Psoas muscle (tissue), 8 donors: ENCODE data around the gene RNF213. TPM values are rescaled to one million over a fixed set of nuclear protein-coding genes. Genes with fewer than 3 reads are reported as not detected.

Experiments
- ATAC-seq, 4 donors: fragments of 200-7000 bp; cut with Tn5 transposase; one replicate each; pipeline ENCODE4 v1.9.1; 2020; ENCODE audit warnings: moderate library complexity in 3 of 4, mild to moderate bottlenecking in 2 of 4
- DNase-seq, 2 donors: peaks; one replicate each; pipeline ENCODE4 v3.0.0-alpha.2; 2020
- H3K27ac ChIP-seq: fragments of 200-600 bp; one replicate; pipeline ENCODE4 v1.8.0; 2022
- H3K27me3 ChIP-seq, 3 donors: fragments of 200-600 bp in 1 of 3; one replicate each; pipeline versions ENCODE4 v1.6.1 to v1.8.0; 2013 to 2022; ENCODE audit warnings: low read length in 2 of 3, mild to moderate bottlenecking in 2 of 3, moderate library complexity in 1 of 3; ENCODE audit not compliant: insufficient read depth in 3 of 3
- H3K36me3 ChIP-seq, 2 donors: fragments of 200-600 bp in 1 of 2; one replicate each; pipeline versions ENCODE4 v1.6.1 to v1.8.0; 2013 to 2022; ENCODE audit warnings: low read depth in 1 of 2, mild to moderate bottlenecking in 1 of 2, moderate library complexity in 1 of 2; ENCODE audit not compliant: insufficient read depth in 1 of 2
- H3K4me1 ChIP-seq: fragments of 200-600 bp; one replicate; pipeline ENCODE4 v1.8.0; 2022
- H3K4me3 ChIP-seq: fragments of 200-600 bp; one replicate; pipeline ENCODE4 v1.8.0; 2022; ENCODE audit warnings: mild to moderate bottlenecking
- H3K9me3 ChIP-seq: fragments of 200-600 bp; one replicate; pipeline ENCODE4 v1.8.0; 2022
- WGBS, 3 donors: extraction: QIAGEN DNeasy Blood & Tissue Kit; methylation state at CpG; one replicate each; pipeline versions ENCODE4 v1.1.6 to v1.1.7; 2013; 5-methylcytosine and 5-hydroxymethylcytosine counted together
- intact Hi-C, 2 donors: fragments of 100-400 bp; cut with DNase I; formaldehyde crosslinking; loops; one replicate each; pipeline versions ENCODE4 v1.11.0 to v1.14.2; 2022
- polyA plus RNA-seq, 3 donors: library from polyadenylated mRNA; stranded (reverse); fragments of 200-250 nt; gene quantifications; one replicate each; pipeline ENCODE4 v1.2.3, GENCODE V29; 2013
- total RNA-seq, 4 donors: library from RNA; stranded (reverse); fragmentation: NEBNext Ultra II Directional in 2 of 4; extraction: Animal tissue kit (Norgen Biotek cat#: 25700) in 2 of 4; gene quantifications; one replicate each; pipeline versions ENCODE4 v1.2.1 to v1.2.4, GENCODE V29; 2021 to 2023
- TF ChIP-seq, protein P1 (sequence below): fragments of 200-600 bp; IDR thresholded peaks from one replicate; pipeline ENCODE4 v1.8.0; 2022; ENCODE audit warnings: antibody characterized with exemption
- donor health status: healthy with polysubstance abuse.
- donor health status: DM: no; HTN: no; CAD: no; lungs with moderate emphysema.
- donor health status: Bipolar disorder and iron deficiency.
- donor health status: healthy.
- donor health status: DM: yes; HTN: yes; CAD: no.
- donor health status: DM: no; HTN: no; CAD: no.
- donor health status: DM: no; HTN: no; CAD: no.
- donor health status: DM: yes; HTN: yes; CAD: no.

The RNF213 gene
- total and polyA plus RNA-seq, 7 donors, result 10.2 to 42.0 (median 33.7) TPM

DNA sequence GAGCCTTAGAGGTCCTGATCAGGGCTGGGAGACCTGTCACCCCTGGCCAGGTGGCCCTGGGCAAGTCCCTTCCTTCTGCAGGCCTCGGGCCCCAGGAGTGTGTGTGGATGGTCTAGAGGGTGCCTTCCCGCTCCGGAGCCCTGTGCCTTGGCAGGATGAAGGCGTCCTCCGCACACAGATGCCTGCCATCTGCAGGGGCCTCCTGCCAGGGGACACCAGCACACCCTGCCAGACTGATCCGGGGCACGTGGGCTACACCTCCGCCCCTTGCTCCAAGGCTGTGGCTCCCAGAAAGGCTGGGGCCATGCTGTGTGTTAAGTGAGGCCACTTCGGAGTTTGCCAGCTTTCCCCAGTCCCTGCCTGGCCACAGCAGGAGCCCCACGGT is 185.1 kb downstream of the RNF213 start:
- Histone ChIP-seq H3K27me3 (peaks cover 0 to 2% (median 0%) of the 10 kb centered on the region in 3 donors), H3K9me3 (no peaks in the 10 kb centered on the region), H3K4me1 (no peaks in the 10 kb centered on the region), H3K36me3 (no peaks in the 10 kb centered on the region), H3K4me3 (no peak overlapping the region), H3K27ac (no peak overlapping the region)
- WGBS, 3 donors, result 34 to 40% (median 35%) methylated on average over 8 to 10 of the region's 10 CpGs
- ATAC-seq (no peak), DNase-seq (peak in 1 of 2 donors; percentile 46)
- TF ChIP-seq, protein P1, sequence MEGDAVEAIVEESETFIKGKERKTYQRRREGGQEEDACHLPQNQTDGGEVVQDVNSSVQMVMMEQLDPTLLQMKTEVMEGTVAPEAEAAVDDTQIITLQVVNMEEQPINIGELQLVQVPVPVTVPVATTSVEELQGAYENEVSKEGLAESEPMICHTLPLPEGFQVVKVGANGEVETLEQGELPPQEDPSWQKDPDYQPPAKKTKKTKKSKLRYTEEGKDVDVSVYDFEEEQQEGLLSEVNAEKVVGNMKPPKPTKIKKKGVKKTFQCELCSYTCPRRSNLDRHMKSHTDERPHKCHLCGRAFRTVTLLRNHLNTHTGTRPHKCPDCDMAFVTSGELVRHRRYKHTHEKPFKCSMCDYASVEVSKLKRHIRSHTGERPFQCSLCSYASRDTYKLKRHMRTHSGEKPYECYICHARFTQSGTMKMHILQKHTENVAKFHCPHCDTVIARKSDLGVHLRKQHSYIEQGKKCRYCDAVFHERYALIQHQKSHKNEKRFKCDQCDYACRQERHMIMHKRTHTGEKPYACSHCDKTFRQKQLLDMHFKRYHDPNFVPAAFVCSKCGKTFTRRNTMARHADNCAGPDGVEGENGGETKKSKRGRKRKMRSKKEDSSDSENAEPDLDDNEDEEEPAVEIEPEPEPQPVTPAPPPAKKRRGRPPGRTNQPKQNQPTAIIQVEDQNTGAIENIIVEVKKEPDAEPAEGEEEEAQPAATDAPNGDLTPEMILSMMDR, result no peak
- intact Hi-C loops, result no loop called here

DNA sequence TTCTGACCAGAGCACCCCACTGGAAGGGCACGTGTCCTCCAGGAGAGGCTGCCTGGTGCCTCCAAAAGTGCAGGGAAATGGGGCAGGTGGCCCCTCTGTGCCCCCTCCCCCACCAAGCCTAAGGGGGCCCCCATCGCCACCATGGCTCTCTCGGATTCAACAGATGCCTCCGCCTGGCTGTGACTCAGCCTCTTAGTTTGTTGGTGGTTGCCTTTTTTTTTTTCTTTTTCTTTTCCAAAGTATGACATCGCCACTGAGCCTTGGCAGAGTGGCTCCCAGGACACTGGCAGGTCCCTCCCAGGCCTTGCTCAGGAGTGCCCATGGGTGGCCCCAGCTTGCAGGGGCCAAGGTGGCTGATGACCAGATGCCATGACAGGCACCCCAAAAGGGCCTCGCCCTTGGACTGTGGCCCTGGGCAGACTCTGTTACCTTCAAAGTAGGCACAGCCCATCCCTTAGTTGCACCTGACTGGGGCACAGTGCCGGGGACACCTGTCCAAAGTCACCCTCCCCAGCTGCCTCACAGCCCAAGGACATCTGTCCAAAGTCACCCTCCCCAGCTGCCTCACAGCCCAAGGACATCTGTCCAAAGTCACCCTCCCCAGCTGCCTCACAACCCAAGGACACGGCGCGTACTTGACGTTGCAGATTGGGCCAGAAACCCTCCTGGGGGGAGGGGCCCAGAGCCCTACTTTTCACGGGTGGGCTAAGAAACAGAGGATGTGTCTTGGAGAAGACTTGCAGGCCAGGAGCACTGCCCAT is 186.2 kb downstream of the RNF213 start:
- Histone ChIP-seq H3K4me1 (no peaks in the 10 kb centered on the region), H3K27ac (no peak overlapping the region), H3K9me3 (no peaks in the 10 kb centered on the region), H3K27me3 (peaks cover 0 to 2% (median 0%) of the 10 kb centered on the region in 3 donors), H3K4me3 (no peak overlapping the region), H3K36me3 (no peaks in the 10 kb centered on the region)
- TF ChIP-seq, protein P1, result no peak
- DNase-seq (peak in 1 of 2 donors; percentile 40), ATAC-seq (no peak)
- intact Hi-C loops, result no loop called here
- 53 to 58% (median 57%) methylated on average over 11 to 12 of the region's 12 CpGs for WGBS, 3 donors

DNA sequence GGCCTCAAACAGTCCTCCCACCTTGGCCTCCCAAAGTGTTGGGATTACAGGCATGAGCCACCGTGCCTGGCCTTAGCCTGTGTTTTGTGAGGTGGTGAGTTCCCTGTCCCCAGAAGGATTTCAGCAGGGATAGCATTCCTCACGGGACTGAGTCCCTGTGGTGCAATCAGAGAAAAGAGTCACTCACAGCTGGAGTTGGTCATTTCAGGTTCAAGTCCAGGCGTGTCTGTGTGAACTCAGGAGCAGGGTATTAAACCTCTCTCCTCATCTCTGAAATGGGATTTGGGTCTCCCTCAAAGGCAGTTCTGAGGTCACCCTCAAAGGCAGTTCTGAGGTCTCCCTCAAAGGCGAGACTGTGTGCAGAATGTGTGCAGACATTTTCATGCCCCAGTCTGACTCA is 187.1 kb downstream of the RNF213 start:
- no peak overlapping the region for H3K27ac ChIP-seq
- TF ChIP-seq, protein P1, result no peak
- H3K36me3 ChIP-seq, result no peaks in the 10 kb centered on the region
- DNase-seq, result no peak
- no peaks in the 10 kb centered on the region for H3K27me3 ChIP-seq
- no peaks in the 10 kb centered on the region for H3K9me3 ChIP-seq
- WGBS, 3 donors, result 83 to 88% (median 85%) methylated on average over 4 of the region's 4 CpGs
- ATAC-seq, result no peak
- H3K4me1 ChIP-seq, result no peaks in the 10 kb centered on the region
- intact Hi-C loops, result no loop called here
- H3K4me3 ChIP-seq, result no peak overlapping the region

Other genes starting within 250 kb of the RNF213 start
- 10 to 100 TPM in 2 of 4 donors, 1 to 10 TPM in 2; 6.5 to 11.4 (median 8.7) TPM for gene TBC1D16, start 225.0 kb upstream of the RNF213 start, total RNA-seq
- 1 to 10 TPM; 1.7 to 6.4 (median 3.2) TPM for gene TBC1D16, start 225.0 kb upstream of the RNF213 start, polyA plus RNA-seq
- gene CCDC40, start 224.2 kb upstream of the RNF213 start, total RNA-seq, result 1 to 10 TPM in 3 of 4 donors, under 1 TPM in 1; 0.71 to 1.9 (median 1.7) TPM
- 1 to 10 TPM in 2 of 3 donors, under 1 TPM in 1; 0.51 to 1.4 (median 1.2) TPM for gene CCDC40, start 224.2 kb upstream of the RNF213 start, polyA plus RNA-seq
- 10 to 100 TPM; 27.3 to 42.4 (median 34.3) TPM for gene GAA, start 159.3 kb upstream of the RNF213 start, total RNA-seq
- gene GAA, start 159.3 kb upstream of the RNF213 start, polyA plus RNA-seq, result 10 to 100 TPM; 19.6 to 24.3 (median 22.8) TPM
- 10 to 100 TPM; 30.1 to 51.2 (median 37.7) TPM for gene EIF4A3, start 113.7 kb upstream of the RNF213 start, total RNA-seq
- 10 to 100 TPM; 26.7 to 77.0 (median 33.5) TPM for gene EIF4A3, start 113.7 kb upstream of the RNF213 start, polyA plus RNA-seq
- gene CARD14, start 90.8 kb upstream of the RNF213 start, total RNA-seq, result under 1 TPM in 1 of 4 donors, not detected in 3; 0.32 TPM
- gene CARD14, start 90.8 kb upstream of the RNF213 start, polyA plus RNA-seq, result under 1 TPM in 2 of 3 donors, not detected in 1; 0.05 to 0.06 TPM
- 10 to 100 TPM in 3 of 4 donors, 1 to 10 TPM in 1; 4.9 to 16.6 (median 13.0) TPM for gene SGSH, start 40.5 kb upstream of the RNF213 start, total RNA-seq
- gene SGSH, start 40.5 kb upstream of the RNF213 start, polyA plus RNA-seq, result 1 to 10 TPM; 4.7 to 5.6 (median 4.8) TPM
- 1 to 10 TPM; 3.2 to 5.1 (median 3.8) TPM for gene SLC26A11, start 40.4 kb upstream of the RNF213 start, total RNA-seq
- gene SLC26A11, start 40.4 kb upstream of the RNF213 start, polyA plus RNA-seq, result 1 to 10 TPM; 2.2 to 3.2 (median 2.2) TPM
- 10 to 100 TPM; 12.0 to 23.7 (median 15.1) TPM for gene ENDOV, start 154.3 kb downstream of the RNF213 start, total RNA-seq
- 10 to 100 TPM; 12.2 to 24.3 (median 20.5) TPM for gene ENDOV, start 154.3 kb downstream of the RNF213 start, polyA plus RNA-seq
- under 1 TPM; 0.25 to 0.84 (median 0.61) TPM for gene NPTX1, start 215.8 kb downstream of the RNF213 start, total RNA-seq
- 1 to 10 TPM in 2 of 3 donors, under 1 TPM in 1; 0.30 to 1.3 (median 1.2) TPM for gene NPTX1, start 215.8 kb downstream of the RNF213 start, polyA plus RNA-seq